ENCODE data around the gene ITGA11. TPM values are rescaled to one million over a fixed set of nuclear protein-coding genes. Genes with fewer than 3 reads are reported as not detected.

Gene ITGA11
- total and polyA plus RNA-seq, 2 of the 13 experiments (the other 11 are each of a cell fraction or from before 2014, with no cell fraction given): not detected

- Histone ChIP-seq H3K36me3 (replicated peaks in 1 of 2; ENCODE audit: control insufficient read depth in 1 of 2, insufficient read depth in 2 of 2, low read length in 2 of 2) (no peaks in the 10 kb centered on the region), H2AFZ (ENCODE audit: low read length) (no peak overlapping the region), H3K4me3 (replicated peaks in 1 of 3; ENCODE audit: insufficient read depth in 1 of 3, low read depth in 2 of 3, low read length in 3 of 3) (no peak overlapping the region), H3K9ac (ENCODE audit: insufficient read depth, low read depth, low read length) (no peak overlapping the region), H3K27ac (ENCODE audit: extremely low read length, insufficient read depth, low read length) (no peak overlapping the region), H3K27me3 (ENCODE audit: control insufficient read depth in 1 of 2, insufficient read depth in 2 of 2, low read length in 2 of 2) (peaks cover 3 to 16% of the 10 kb centered on the region in 2 experiments; a peak in 2 of 5 replicates), H3K79me2 (ENCODE audit: insufficient read depth, low read length) (no peaks in the 10 kb centered on the region), H3K4me1 (ENCODE audit: insufficient read depth, low read length) (no peaks in the 10 kb centered on the region), H3K4me2 (ENCODE audit: low read depth, low read length) (no peak overlapping the region), H4K20me1 (ENCODE audit: insufficient read depth, low read length) (0 out of 2 replicates have a peak, but pooled peaks cover 1% of the 10 kb centered on the region), H3K9me3 (ENCODE audit: low read length) (no peaks in the 10 kb centered on the region)
- ATAC-seq (no peak), DNase-seq (ENCODE audit: low spot score) (no peak), FAIRE-seq (no peak)
- TF ChIP-seq GMEB1 (CRISPR knock-in tag; IDR thresholded peaks at IDR 0.05; ENCODE audit: borderline replicate concordance) (no peak), KLF15 (CRISPR knock-in tag; IDR thresholded peaks at IDR 0.05; ENCODE audit: borderline replicate concordance) (no peak), MYC (CRISPR knock-in tag; IDR thresholded peaks at IDR 0.05; ENCODE audit: borderline replicate concordance) (no peak), PITX1 (CRISPR knock-in tag; IDR thresholded peaks at IDR 0.05) (no peak), MTERF4 (CRISPR knock-in tag; IDR thresholded peaks at IDR 0.05) (no peak), ARID2 (CRISPR knock-in tag; IDR thresholded peaks at IDR 0.05; ENCODE audit: borderline replicate concordance) (no peak), ZNF343 (CRISPR knock-in tag; IDR thresholded peaks at IDR 0.05) (no peak), RNF2 (conservative IDR thresholded peaks at IDR 0.05; ENCODE audit: low read depth) (no peak), WIZ (CRISPR knock-in tag; IDR thresholded peaks at IDR 0.05) (no peak), ZC3H13 (CRISPR knock-in tag; IDR thresholded peaks at IDR 0.05) (no peak), ZSCAN30 (CRISPR knock-in tag; IDR thresholded peaks at IDR 0.05) (no peak), NR2F2 (IDR thresholded peaks at IDR 0.05; ENCODE audit: borderline replicate concordance, low read depth) (no peak), ZNF264 (CRISPR knock-in tag; IDR thresholded peaks at IDR 0.05) (no peak), PRDM4 (CRISPR knock-in tag; IDR thresholded peaks at IDR 0.05; ENCODE audit: borderline replicate concordance) (no peak), ZNF101 (CRISPR knock-in tag; IDR thresholded peaks at IDR 0.05; ENCODE audit: borderline replicate concordance, low read depth) (no peak), CREBL2 (CRISPR knock-in tag; IDR thresholded peaks at IDR 0.05; ENCODE audit: borderline replicate concordance) (no peak)
- intact Hi-C loops (cut with micrococcal nuclease; ENCODE audit: unreplicated experiment): no loop called here
- ChIA-PET POLR2A (no interaction called here), CTCF (ENCODE audit: low intra/inter-chr PET ratio, low total read pairs) (no interaction called here)
- WGBS (ENCODE audit: low lambda C conversion rate): 63% methylated on average over 17 of the region's 24 CpGs
- BruUV-seq (replicated peaks): no TSS peak
- in situ Hi-C loops (cut with HindIII; ENCODE audit: extremely low pct_ligation_motif_present, low pct_unique_long_range_greater_than_20kb): loop anchor here (5.0 kb wide), 1 partner anchor 63 kb away; no protein-coding TSS in a partner anchor
These were observed 61.8 kb downstream of the ITGA11 start for GRCh38 chr15:68369931-68370767.
